ENCODE measurements around the gene TSEN2.
"Not testable (repeated sequence)": the region's sequence is repeated elsewhere in the genome, so short reads cannot be mapped to it uniquely, and the experiment has no call there.

- not testable (repeated sequence) for TF ChIP-seq CTCF, POLR2AphosphoS5, POLR2A (IDR thresholded peaks at IDR 0.05)
These were observed 15.1 kb upstream of the TSEN2 start for GRCh38 chr3:12469222-12469621.

Data from suprapubic skin (tissue), 4 donors.